GM04503 (cell line): ENCODE data around the gene LST1.

Source experiments
- DNase-seq: peaks from one replicate; pipeline ENCODE4 v3.0.0-alpha.2; 2012; ENCODE audit warnings: low read depth

Gene LST1

GRCh38 chr6:31620586-31621319, 34.7 kb downstream of the LST1 start, which contains the start of gene PRRC2A:
TSS of gene PRRC2A (plus strand) at chr6:31620715. CDS start at chr6:31622790, 2,075 bp downstream.
- DNase-seq: no peak

GRCh38 chr6:31621320-31621939, 35.4 kb downstream of the LST1 start:
- no peak for DNase-seq

- no peak for DNase-seq
Observed at GRCh38 chr6:31621991-31622390, 35.9 kb downstream of the LST1 start.

GRCh38 chr6:31622684-31623091, 36.6 kb downstream of the LST1 start:
- DNase-seq: no peak

GRCh38 chr6:31624070-31624469, 38.0 kb downstream of the LST1 start:
- DNase-seq: no peak

GRCh38 chr6:31626952-31627351, 40.9 kb downstream of the LST1 start:
- no peak for DNase-seq

GRCh38 chr6:31627690-31628287, 41.7 kb downstream of the LST1 start:
- no peak for DNase-seq

- DNase-seq: no peak
Observed at GRCh38 chr6:31629014-31629413, 42.9 kb downstream of the LST1 start.

GRCh38 chr6:31630177-31630934, 44.3 kb downstream of the LST1 start:
- no peak for DNase-seq

GRCh38 chr6:31631209-31631608, 45.1 kb downstream of the LST1 start:
- no peak for DNase-seq

- no peak for DNase-seq
Observed at GRCh38 chr6:31631681-31632278, 45.7 kb downstream of the LST1 start.

- DNase-seq: no peak
Observed at GRCh38 chr6:31632279-31632946, 46.3 kb downstream of the LST1 start.

GRCh38 chr6:31633447-31633846, 47.4 kb downstream of the LST1 start:
- DNase-seq: no peak

GRCh38 chr6:31634131-31634530, 48.1 kb downstream of the LST1 start:
- no peak for DNase-seq

- no peak for DNase-seq
Observed at GRCh38 chr6:31634969-31635575, 49.0 kb downstream of the LST1 start.

- DNase-seq: no peak
Observed at GRCh38 chr6:31636698-31637596, 50.9 kb downstream of the LST1 start.
